EH (cell line): Measurements from ENCODE around the gene GCH1.

Source experiments
- DNase-seq: peaks from one replicate; pipeline ENCODE4 v3.0.0-alpha.2; 2015; ENCODE audit warnings: low read depth

The GCH1 gene

DNA sequence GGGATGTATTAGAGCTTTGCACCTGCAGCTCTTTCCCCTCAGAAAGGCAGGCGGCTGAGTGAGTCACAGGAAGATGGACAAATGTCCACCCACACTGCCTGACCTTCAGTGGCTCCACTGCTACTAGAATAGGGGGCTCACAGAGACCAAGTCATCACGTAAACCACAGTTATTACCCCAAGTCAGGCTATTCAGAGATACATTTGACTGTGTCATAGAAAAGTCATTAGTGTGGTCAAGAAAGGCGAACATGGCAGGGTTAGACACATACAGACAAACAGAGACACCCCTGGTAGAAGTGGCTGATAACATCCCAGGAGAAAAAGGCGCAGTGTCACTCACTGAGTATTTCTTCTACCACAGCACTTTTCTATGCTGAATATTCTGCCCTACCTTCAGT is 36.0 kb downstream of the GCH1 start:
- DNase-seq: no peak

DNA sequence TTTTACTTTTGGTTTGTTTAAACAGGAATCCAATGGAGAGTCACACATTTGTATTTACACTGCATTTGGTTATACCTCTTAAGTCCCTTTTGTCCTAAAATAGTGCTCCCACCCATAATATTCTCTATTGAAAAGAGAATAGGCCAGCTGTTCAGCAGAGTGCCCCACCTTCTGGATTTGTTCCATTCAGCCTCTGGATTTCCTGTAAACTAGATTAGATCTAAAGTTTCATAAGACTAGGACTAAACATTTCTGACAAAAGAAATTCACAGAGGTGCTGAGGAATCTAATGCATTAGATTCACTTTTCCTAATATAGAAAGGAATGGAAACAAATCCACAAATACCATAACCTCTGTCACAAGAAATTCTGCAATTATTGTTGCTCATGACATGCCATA is 38.1 kb downstream of the GCH1 start:
- peak; percentile 33 for DNase-seq

DNA sequence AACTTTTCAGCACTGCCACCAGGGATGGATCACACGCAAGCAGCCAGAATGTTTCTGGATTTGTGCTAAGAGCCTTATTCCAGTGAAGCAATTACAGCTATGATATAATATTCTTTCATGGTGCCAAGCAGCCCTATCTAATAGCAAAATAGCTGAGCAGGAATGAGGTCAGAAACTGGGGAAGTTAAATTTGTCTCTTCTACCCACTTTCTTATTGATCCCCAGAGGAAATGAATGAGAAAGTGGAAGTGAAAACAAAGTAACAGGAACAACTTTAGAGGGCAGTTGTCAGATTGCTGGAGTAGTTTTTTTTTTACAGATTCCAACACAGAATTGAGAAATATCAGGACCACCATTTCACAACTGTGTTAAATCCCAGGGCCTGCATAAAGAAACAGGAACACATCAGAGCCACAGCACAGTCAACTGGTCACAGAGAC is 44.8 kb downstream of the GCH1 start:
- no peak for DNase-seq

DNA sequence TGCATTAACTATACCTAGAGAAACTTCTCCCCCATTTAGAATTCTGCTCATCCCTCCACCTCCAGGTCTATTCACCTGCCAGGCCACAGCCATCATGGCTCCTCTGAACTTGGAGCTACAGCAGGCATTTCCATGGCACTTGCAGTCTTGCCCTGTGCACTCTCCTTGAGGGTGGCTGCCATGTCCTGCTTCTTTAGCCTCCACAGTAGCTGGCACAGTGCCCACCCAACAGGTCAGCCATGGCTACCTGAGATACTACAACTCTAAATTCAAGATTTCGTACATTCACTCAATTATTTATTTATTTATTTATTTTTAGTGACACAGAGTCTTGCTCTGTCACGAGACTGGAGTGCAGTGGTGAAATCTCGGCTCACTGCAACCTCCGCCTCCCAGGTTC is 46.5 kb downstream of the GCH1 start:
- no peak for DNase-seq

DNA sequence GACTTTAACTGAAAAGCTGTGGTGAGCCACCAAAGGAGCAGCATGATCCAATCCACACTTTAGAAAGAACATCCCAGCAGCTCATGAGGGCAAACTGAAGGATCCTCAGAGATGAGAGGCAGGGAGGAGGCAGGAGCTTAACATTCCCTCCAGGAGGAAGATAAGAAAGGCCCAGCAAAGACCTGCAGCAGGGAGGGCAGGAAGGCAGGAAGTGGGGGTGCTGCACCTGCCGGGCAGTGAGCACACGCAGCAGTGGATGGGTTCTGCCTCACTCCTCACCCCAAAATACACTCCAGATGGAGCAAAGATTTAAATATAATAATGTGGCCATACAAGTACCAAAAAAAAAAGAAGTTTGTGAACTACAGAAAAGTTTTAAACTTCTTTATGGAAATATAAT is 48.4 kb downstream of the GCH1 start:
- no peak for DNase-seq

DNA sequence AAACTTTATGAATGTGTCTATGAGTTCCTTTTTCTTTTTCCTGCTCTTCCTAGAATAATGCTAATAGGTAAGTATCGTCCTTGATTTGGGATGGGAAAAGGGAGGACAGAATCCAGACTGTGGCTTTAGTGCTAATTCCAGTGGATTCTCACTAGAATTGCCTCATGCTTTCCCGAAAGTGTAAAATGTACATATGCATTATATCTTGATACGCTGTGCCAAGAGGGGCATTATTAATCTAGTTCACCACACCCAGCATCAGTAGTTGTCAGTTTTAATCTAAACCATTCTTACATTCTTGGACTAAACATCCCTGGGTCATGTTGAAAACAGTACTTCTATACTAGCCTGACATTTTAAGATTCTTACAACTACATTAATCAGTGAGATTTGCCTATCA is 49.3 kb downstream of the GCH1 start:
- no peak for DNase-seq

DNA sequence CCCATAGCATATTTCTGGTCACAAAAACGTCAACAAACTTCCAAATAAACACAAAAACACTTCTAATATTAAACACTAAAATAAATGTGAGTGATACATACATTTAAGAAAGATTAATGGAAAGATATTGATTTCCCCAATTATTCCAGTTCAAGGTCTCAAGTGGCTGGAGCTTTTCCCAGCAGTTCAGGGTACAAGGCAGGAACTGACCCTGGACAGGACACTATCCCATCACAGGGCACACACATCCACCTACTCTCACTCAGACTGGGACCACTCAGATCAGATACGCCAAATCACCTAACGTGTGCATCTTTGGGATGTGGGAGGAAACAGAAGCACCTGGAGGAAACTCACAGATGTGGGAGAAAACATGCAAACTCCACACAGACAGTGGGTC is 50.4 kb downstream of the GCH1 start:
- DNase-seq: no peak

DNA sequence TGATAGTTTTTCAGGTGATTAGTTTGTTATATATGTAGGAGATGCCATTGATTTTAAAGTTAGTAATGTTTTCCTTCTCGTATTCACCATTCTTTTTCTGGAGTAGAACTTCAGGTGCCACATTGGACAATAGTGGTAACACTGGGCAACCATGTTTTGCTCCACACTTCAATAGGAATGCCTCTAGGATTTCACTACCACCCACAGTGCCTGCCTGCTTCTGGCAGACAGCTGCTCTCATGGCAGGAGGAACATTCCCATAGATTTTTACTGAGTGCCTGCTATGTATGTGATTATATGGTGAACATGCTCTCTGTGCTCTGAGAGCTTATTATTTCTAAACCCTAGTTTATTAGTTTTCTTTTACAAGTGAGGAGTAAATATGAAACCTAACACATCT is 53.7 kb downstream of the GCH1 start:
- no peak for DNase-seq

DNA sequence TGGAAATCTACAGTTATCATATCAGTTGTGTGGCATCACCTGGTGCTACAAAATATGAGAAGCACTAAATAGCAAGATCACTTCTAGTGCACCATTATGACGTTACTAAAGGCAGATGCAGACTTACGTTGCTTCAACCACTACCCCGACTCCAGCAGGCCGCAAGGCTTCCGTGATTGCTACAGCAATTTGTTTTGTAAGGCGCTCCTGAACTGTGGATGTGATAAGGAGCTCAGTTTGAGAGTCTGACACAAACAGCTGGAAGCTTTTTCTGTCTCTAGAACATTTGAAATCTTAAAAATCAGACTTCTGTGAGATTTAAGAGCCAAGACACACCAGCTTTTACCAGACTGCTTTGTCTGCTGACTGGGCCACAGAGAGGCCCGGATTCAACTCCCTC is 57.0 kb downstream of the GCH1 start:
- no peak for DNase-seq

DNA sequence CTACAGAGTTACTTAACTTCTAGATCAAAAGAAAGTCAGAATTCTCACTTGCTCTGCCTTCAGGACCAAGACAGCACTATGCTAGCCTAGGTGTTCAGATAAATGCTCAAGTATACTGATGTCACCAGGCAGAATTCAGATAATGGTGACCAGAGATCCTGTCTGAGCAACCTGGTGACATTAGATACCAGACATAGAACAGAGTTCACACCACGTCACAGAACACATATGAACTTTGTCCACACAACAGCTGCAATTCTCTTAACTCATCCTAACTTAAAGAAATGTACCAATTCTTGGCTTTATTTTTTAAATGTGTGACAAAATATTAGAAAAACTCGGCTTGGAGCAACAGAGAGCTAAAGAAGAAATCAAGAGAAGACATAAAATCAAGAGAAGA is 58.1 kb downstream of the GCH1 start:
- DNase-seq: no peak

DNA sequence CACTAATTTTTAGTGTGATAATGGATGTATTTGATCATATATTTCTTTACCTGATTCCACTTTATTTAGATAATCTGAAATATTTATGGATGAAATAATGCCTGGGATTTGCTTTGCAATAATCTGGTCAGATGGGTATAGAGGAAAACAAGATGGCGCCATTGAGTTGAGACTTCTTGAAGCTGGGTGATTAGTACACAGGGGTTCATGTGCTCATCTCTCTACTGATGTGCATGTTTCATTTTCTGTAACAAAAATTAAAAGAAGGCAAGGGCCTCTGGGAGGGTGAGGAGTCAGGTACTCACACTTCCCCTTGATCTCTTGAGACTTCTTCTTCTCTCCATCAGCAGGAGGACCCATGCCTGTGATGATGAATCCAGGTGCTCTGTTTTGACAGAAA is 61.8 kb downstream of the GCH1 start:
- DNase-seq: no peak

DNA sequence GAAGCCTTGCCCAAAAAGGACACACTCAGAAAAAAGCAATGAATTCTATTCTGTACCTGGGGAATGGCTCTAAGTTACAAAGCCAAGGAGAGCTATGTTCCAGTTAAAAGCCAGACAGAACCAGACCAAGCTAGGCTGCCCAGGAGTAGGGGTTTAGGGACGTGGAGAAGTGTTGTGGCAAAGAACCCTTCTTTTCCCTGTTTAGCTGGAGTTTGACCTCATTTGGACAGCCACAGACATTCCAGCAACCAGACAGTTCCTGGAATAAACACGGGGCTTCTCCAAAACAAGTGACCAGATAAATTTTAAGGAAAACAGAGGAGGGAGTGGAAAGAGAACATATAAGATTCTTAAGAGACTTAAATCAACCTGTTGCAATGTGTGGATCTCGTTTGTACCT is 62.3 kb downstream of the GCH1 start:
- DNase-seq: no peak

DNA sequence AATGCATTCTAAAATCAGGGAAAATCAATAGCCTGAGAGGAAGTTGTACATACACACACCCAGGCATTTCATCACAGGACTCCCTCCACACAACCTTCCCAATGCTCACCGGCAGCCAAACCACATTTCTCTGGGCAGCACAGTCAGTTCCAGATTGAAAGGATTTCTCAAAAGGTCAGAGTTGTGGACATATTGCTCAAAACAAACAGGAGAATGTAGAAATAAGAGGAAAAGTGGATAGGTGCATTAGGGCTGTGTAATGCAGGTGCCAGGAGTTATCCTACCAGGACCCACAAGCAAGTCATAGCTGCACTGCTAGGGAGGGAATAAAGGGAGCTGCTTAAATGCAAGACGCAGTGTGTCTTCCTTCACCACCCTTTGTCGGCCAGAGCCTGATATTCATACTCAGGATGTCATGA is 62.9 kb downstream of the GCH1 start:
- DNase-seq: no peak

DNA sequence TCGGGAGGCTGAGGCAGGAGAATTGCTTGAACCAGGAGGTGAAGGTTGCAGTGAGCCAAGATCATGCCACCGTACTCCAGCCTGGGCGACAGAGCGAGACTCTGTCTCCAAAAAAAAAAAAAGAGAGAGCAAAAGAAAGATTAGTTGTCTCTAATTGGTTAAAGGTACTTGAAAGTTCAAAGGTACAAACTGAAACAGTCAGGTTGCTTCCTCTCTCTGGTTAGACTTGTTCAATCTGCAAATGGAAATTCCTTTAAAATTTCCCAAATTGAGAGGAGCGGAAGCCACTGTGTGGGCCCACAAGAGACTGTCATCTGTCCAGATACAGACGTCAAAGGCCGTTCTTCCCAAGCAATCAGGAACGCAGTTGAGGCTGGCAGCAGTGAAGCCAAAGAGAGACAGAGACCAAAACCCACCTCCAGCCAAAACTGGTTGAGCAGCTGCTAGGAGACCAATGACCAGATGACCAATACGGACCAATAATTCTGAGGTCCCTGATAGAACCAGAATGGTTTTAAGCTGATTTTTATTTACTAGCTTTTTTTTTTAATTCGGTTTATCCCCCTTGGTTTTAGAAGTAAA is 63.6 kb downstream of the GCH1 start:
- DNase-seq: no peak

DNA sequence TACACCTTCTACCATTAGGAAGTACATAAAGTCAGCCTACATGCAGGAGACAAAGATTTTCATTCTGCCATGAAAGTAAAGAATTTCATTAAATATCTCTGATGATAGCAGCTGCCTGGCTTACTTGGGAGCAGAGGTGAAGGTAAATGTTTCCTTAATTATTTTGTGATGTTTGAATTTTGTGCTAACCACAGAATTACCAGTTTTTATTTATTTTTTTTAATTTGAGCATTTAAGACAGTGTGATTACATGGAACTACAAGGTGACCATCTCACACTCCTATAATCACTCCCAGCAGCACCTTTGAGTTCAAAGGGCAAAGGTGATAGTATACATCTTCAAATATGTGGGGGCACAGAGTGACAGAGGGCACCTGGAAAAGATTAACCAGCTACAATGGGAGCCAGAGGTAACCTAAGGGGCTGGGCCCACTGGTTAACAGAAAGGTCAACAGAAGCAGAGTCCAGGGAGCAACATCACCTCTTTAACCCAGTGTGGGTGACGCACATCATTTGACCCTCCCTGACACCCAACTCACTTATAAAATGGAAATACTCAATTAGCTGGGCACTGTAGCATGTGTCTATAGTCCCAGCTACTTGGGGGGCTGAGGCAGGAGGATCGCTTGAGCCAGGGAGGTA is 65.0 kb downstream of the GCH1 start:
- no peak for DNase-seq

DNA sequence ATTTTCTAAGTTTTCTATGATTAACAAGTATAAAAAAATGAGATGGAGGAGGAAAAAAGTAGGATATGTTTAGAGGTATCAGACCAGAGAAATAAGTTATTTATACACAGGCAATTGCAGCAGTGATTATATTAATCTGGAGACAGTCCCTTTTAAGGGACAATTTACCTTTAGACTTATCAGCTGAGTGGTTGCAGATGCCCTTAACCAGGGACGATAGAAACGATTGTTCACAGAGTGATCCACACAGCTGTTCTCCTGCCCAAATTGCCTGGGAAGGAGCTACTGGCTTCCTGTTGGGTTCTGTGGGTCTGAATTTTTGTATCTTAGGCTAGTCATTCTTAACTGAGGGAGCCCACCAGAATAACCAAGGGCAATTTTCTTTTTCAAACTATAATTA is 66.4 kb downstream of the GCH1 start:
- DNase-seq: no peak

DNA sequence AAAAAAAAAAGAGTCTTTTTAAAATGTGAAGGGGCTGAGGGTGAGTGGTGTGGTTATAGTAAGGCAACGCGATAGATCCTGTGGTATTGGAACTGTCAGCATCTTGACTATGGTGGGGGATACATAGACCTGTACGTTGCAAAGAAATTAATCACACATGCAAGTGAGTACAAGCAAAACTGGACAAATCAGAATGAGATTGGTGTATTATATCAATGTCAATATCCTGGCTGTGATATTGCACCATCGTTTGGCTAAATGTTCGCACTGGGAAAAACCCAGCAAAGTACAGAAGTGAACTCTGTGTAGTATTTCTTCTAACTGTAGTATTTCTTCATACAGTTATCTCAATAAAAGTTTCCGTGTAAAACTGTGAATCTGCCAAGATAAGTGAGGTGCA is 67.9 kb downstream of the GCH1 start:
- no peak for DNase-seq

DNA sequence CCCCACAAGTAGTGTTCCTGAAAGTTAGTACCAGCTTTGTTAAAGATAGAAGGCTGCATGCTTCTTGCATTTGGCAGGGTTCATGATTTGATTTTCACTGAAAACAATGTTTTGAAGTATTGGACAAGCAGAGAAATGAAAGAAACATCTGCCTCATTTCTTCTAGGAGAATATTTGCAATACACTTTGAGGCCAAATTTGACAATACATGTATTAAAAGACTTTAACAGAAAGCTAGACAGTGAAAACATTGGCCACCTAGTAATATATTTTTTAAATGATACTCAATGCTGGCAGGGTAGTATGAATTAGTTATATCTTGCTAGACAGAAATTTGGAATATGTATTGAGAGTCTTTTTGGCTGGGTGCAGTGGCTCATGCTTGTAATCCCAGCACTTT is 68.5 kb downstream of the GCH1 start:
- DNase-seq: no peak

DNA sequence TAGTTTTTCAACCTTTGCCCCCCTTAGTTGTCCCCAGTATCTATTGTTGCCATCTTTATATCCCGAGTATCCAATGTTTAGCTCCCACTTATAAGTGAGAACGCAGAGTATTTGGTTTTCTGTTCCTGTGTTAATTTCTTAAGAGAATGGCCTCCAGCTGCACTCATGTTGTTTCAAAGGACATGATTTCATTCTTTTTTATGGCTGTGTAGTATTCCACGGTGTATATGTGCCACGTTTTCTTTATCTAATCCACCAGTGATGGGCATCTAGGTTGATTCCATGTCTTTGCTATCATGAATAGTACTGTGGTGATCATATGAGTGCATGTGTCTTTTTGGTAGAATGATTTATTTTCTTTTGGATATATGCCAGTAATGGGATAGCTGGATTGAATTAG is 72.0 kb downstream of the GCH1 start:
- no peak for DNase-seq

DNA sequence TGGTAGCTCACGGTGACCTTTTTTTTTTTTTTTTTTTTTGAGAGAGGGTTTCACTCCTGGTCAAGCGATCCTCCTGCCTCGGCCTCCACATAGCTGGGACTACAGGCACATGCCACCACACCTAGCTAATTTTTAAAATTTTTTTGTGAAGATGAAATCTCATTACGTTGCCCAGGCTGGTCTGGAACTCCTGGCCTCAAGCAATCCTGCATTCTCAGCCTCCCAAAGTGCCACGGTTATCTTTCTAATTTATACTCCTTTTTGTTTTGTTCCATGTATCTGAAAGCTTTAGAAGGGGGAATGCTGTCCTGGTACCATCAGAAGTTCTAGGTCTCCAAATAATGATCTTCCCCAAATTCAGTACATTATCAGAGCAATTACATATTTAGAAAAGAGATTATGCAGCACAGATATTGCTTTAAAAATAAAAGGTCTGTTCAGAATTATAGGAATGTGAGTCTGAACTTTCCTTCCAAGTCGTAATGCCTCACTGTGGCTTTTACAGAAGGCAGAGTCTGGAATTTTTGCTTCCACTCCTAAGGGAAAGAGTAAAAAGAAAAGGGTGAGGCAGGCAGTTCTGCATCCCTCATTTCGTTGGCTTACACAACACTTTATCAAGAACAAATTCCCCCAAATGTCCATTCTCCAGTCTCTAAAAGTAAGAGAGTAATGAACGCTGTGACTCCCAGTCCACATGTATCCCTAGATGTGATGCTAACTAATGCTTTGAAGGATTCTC is 73.0 kb downstream of the GCH1 start:
- DNase-seq: no peak

DNA sequence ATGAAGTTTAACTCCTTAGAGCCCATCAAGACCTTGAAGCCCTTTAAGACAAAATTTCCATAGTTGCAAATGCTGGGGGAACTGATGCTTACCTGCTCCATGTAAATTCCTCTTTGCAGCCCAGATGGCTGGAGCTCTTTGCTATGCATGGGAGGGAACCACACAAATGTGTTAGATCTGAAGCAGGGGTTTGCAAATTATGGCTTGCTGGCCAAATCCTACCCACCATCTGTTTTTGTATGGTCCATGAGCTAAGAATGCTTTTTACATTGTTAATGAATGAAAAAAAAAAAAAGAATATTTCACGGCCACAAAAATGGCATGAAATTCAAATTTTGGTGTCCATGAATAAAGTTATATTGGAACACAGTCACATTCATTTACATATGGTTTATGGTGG is 74.6 kb downstream of the GCH1 start:
- DNase-seq: no peak

DNA sequence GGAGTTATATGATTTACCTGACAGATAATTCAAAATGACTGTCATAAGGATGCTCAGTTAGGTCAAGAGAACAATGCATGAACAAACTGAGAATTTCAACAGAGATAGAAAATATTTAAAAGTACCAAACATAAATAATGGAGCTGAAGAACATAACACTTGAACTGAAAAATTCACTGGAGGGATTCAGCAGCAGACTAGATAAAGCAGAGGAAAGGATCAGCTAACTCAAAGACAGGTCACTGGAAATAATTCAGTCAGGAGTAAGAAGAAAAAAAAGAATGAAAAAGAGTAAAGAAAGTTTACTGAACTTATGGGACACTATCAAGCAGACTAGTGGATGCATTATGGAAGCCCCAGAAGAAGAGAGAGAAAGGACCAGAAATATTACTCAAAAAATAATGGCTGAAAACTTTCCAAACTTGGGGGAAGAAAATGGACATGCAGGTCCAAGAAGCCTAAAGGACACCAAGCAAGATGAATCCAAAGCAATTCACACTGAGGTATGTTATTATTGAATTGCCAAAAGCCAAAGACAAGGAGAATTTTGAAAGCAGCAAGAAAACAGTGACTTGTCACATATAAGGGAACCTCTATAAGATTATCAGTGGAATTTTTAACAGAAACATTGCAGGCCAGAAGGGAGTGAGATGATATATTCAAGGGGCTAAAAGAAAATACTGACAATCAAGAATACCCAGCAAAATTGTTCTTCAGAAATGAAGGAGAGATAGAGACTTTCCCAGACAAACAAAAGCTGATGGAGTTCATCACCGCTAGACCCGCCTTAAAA is 78.7 kb downstream of the GCH1 start:
- no peak for DNase-seq

DNA sequence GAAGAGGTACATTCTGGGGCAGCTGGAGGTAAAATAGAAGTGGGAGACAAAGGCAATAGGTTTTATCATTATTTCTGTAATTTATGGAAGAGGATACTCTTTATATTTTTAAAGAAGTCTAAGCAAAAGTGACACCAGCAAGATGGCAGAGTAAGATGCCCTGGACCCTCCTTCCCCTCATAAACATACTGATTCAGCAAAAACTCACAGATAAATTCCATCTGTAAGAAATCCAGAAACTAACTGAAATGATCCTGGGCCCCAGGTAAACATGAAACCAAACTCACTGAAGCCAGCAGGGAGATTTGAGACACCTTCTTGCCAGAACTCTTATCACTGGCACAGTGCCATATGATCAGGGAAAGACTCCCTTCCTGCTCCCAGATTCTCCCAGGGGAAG is 79.9 kb downstream of the GCH1 start:
- no peak for DNase-seq
